Hindlimb muscle (tissue), 1 donor: Measurements from ENCODE around the gene FLYWCH2. TPM values are rescaled to one million over a fixed set of nuclear protein-coding genes. Genes with fewer than 3 reads are reported as not detected.
"Not testable (repeated sequence)": the region's sequence is repeated elsewhere in the genome, so short reads cannot be mapped to it uniquely, and the experiment has no call there.

Experiments used
- DNase-seq: peaks from one replicate; pipeline ENCODE4 v3.0.0-alpha.2; 2013
- polyA plus RNA-seq: library from polyadenylated mRNA; unstranded; fragments of 120-200 nt; gene quantifications from one replicate; pipeline ENCODE4 v1.2.1, GENCODE V29; 2013; ENCODE audit not compliant: insufficient read length

The FLYWCH2 gene
- polyA plus RNA-seq, 1 donor, result 16.1 TPM

- no peak for DNase-seq
Observed at GRCh38 chr16:2883458-2883908, 468 bp downstream of the FLYWCH2 start.

GRCh38 chr16:2884041-2884451, 1.0 kb downstream of the FLYWCH2 start:
- DNase-seq, result no peak

- no peak for DNase-seq
Observed at GRCh38 chr16:2894231-2894630, 11.2 kb downstream of the FLYWCH2 start.

- no peak for DNase-seq
Observed at GRCh38 chr16:2895813-2896212, 12.8 kb downstream of the FLYWCH2 start.

GRCh38 chr16:2896480-2897010, 13.5 kb downstream of the FLYWCH2 start:
- DNase-seq, result no peak

GRCh38 chr16:2897110-2897509, 14.1 kb downstream of the FLYWCH2 start:
- no peak for DNase-seq

- DNase-seq, result no peak
Observed at GRCh38 chr16:2898831-2899563, 16.0 kb downstream of the FLYWCH2 start.

- no peak for DNase-seq
Observed at GRCh38 chr16:2899564-2900072, 16.6 kb downstream of the FLYWCH2 start.

- no peak for DNase-seq
Observed at GRCh38 chr16:2900526-2901075, 17.6 kb downstream of the FLYWCH2 start.

GRCh38 chr16:2902337-2903130, 19.5 kb downstream of the FLYWCH2 start:
- no peak for DNase-seq

GRCh38 chr16:2904100-2904921, 21.3 kb downstream of the FLYWCH2 start:
- peak; percentile 93 for DNase-seq

GRCh38 chr16:2904922-2905240, 21.9 kb downstream of the FLYWCH2 start:
- no peak for DNase-seq

GRCh38 chr16:2905241-2905987, 22.4 kb downstream of the FLYWCH2 start:
- DNase-seq, result peak; percentile 93

- no peak for DNase-seq
Observed at GRCh38 chr16:2905988-2906387, 23.0 kb downstream of the FLYWCH2 start.

- DNase-seq, result not testable (repeated sequence)
Observed at GRCh38 chr16:2907084-2907753, 24.2 kb downstream of the FLYWCH2 start.

- no peak for DNase-seq
Observed at GRCh38 chr16:2910441-2910969, 27.5 kb downstream of the FLYWCH2 start.

GRCh38 chr16:2911638-2912329, 28.8 kb downstream of the FLYWCH2 start, which contains the start of gene FLYWCH1:
TSS of gene FLYWCH1 (plus strand) at chr16:2911931. CDS start at chr16:2929686, 17,755 bp downstream.
- DNase-seq, result peak; percentile 98

GRCh38 chr16:2912330-2913199, 29.6 kb downstream of the FLYWCH2 start:
- peak; percentile 62 for DNase-seq

- no peak for DNase-seq
Observed at GRCh38 chr16:2913603-2914002, 30.6 kb downstream of the FLYWCH2 start.
